Upper lobe of left lung (tissue), 6 donors: ENCODE measurements around the gene ITSN2. TPM values are rescaled to one million over a fixed set of nuclear protein-coding genes. Genes with fewer than 3 reads are reported as not detected.

Source experiments
- ATAC-seq, 2 donors: fragments of 200-7000 bp; cut with Tn5 transposase; one replicate each; pipeline ENCODE4 v1.9.1; 2022; ENCODE audit warnings: mild to moderate bottlenecking in 2 of 2, moderate library complexity in 2 of 2; ENCODE audit not compliant: low FRiP score in 2 of 2
- DNase-seq, 2 donors: peaks; one replicate each; pipeline ENCODE4 v3.0.0-alpha.2; 2019 to 2020
- H3K27ac ChIP-seq, 4 donors: fragments of 200-600 bp; sonication (generic); one replicate each; pipeline ENCODE4 v1.5.1; 2016 to 2019
- H3K27me3 ChIP-seq, 4 donors: fragments of 200-600 bp; sonication (generic); one replicate each; pipeline ENCODE4 v1.5.1; 2017 to 2019
- H3K36me3 ChIP-seq, 4 donors: fragments of 200-600 bp; sonication (generic); one replicate each; pipeline ENCODE4 v1.5.1; 2016 to 2019
- H3K4me1 ChIP-seq, 4 donors: fragments of 200-600 bp; sonication (generic); one replicate each; pipeline ENCODE4 v1.5.1; 2018 to 2019
- H3K4me3 ChIP-seq, 4 donors: fragments of 200-600 bp; sonication (generic); one replicate each; pipeline ENCODE4 v1.5.1; 2017 to 2019; ENCODE audit warnings: mild to moderate bottlenecking in 2 of 4, moderate library complexity in 1 of 4
- H3K9me3 ChIP-seq, 4 donors: fragments of 200-600 bp; sonication (generic); one replicate each; pipeline ENCODE4 v1.5.1; 2018 to 2019
- CTCF ChIP-seq, 6 experiments: fragments of 450-650 bp in 4 of 6; fragments of 200-600 bp in 2 of 6; sonication (generic) in 2 of 6; IDR thresholded peaks; one replicate each; pipeline ENCODE4 v1.5.1; 2016 to 2019; ENCODE audit warnings: antibody characterized with exemption in 6 of 6
- EP300 ChIP-seq, 4 donors: sonication (generic); formaldehyde crosslinking; IDR thresholded peaks; one replicate each; pipeline ENCODE4 v1.5.1; 2017; ENCODE audit warnings: antibody characterized with exemption in 4 of 4, control low read depth in 2 of 4
- POLR2A ChIP-seq, 4 donors: fragments of 450-650 bp; IDR thresholded peaks; one replicate each; pipeline ENCODE4 v1.5.1; 2016 to 2017; ENCODE audit warnings: antibody characterized with exemption in 4 of 4, mild to moderate bottlenecking in 2 of 4
- POLR2AphosphoS5 ChIP-seq, 2 donors: sonication (generic); formaldehyde crosslinking; IDR thresholded peaks; one replicate each; pipeline ENCODE4 v1.5.1; 2017; ENCODE audit warnings: antibody characterized with exemption in 2 of 2
- whole genome bisulfite sequencing, 2 donors: methylation state at CpG; one replicate each; pipeline ENCODE4 v1.1.5; 2017 to 2018; 5-methylcytosine and 5-hydroxymethylcytosine counted together
- total RNA-seq, 6 donors: library from RNA; depleted of rRNA in 4 of 6; stranded (reverse); fragments of >200 nt in 4 of 6; gene quantifications; one replicate each; pipeline versions ENCODE4 v1.1.0 to v1.2.1, GENCODE V29; 2016 to 2021
- donor health status: DM: no; HTN: no; CAD: no; lungs with moderate emphysema.
- donor health status: DM: no; HTN: yes; CAD: no; lungs with severe emphysema.

The ITSN2 gene
- total RNA-seq, 6 donors from 2014 or later = 73.4 to 119 (median 91.3) TPM

- Histone ChIP-seq H3K9me3 (no peaks in the 10 kb centered on the region), H3K27ac (no peak overlapping the region), H3K27me3 (no peaks in the 10 kb centered on the region), H3K4me1 (peaks cover 0 to 8% (median 0%) of the 10 kb centered on the region in 4 donors), H3K36me3 (peaks cover 3 to 73% (median 19%) of the 10 kb centered on the region in 4 donors), H3K4me3 (no peak overlapping the region)
- TF ChIP-seq POLR2A (IDR thresholded peaks at IDR 0.05) (no peak), POLR2AphosphoS5 (IDR thresholded peaks at IDR 0.05) (no peak), CTCF (IDR thresholded peaks at IDR 0.05) (no peak), EP300 (IDR thresholded peaks at IDR 0.05) (no peak)
- whole genome bisulfite sequencing, 2 donors = 94 to 97% methylated on average over 2 of the region's 2 CpGs
- ATAC-seq (no peak), DNase-seq (no peak)
These were observed 95.1 kb downstream of the ITSN2 start for GRCh38 chr2:24265212-24265611.

GRCh38 chr2:24262421-24262970 is 97.8 kb downstream of the ITSN2 start:
- 63 to 74% methylated on average over 1 of the region's 1 CpG for WGBS, 2 donors
- ATAC-seq = no peak
- peaks cover 4 to 77% (median 11%) of the 10 kb centered on the region in 4 donors for H3K36me3 ChIP-seq

GRCh38 chr2:24261441-24261840 is 98.9 kb downstream of the ITSN2 start:
- H3K36me3 ChIP-seq = peaks cover 4 to 77% (median 13%) of the 10 kb centered on the region in 4 donors

More at GRCh38 chr2:24262421-24262970, 97.8 kb downstream of the ITSN2 start:
- no peak overlapping the region for H3K27ac ChIP-seq
- TF ChIP-seq POLR2A (IDR thresholded peaks at IDR 0.05) (no peak), CTCF (IDR thresholded peaks at IDR 0.05) (no peak), POLR2AphosphoS5 (IDR thresholded peaks at IDR 0.05) (no peak), EP300 (IDR thresholded peaks at IDR 0.05) (no peak)
- H3K27me3 ChIP-seq = no peaks in the 10 kb centered on the region
- H3K4me1 ChIP-seq = no peaks in the 10 kb centered on the region
- no peak overlapping the region for H3K4me3 ChIP-seq
- DNase-seq = no peak
- H3K9me3 ChIP-seq = no peaks in the 10 kb centered on the region

GRCh38 chr2:24259316-24259715 is 101.0 kb downstream of the ITSN2 start:
- WGBS, 2 donors = 61 to 73% methylated on average over 2 of the region's 2 CpGs
- TF ChIP-seq EP300 (IDR thresholded peaks at IDR 0.05) = no peak
- TF ChIP-seq POLR2A (IDR thresholded peaks at IDR 0.05) = no peak
- TF ChIP-seq POLR2AphosphoS5 (IDR thresholded peaks at IDR 0.05) = no peak
- no peak for TF ChIP-seq CTCF (IDR thresholded peaks at IDR 0.05)
- peaks cover 4 to 74% (median 16%) of the 10 kb centered on the region in 4 donors for H3K36me3 ChIP-seq

More at GRCh38 chr2:24261441-24261840, 98.9 kb downstream of the ITSN2 start:
- Histone ChIP-seq H3K9me3 (no peaks in the 10 kb centered on the region), H3K4me3 (no peak overlapping the region), H3K27me3 (no peaks in the 10 kb centered on the region), H3K4me1 (no peaks in the 10 kb centered on the region), H3K27ac (no peak overlapping the region)
- ATAC-seq = no peak
- DNase-seq = no peak
- TF ChIP-seq CTCF (IDR thresholded peaks at IDR 0.05) = no peak
- TF ChIP-seq EP300 (IDR thresholded peaks at IDR 0.05) = no peak
- TF ChIP-seq POLR2A (IDR thresholded peaks at IDR 0.05) = no peak
- no peak for TF ChIP-seq POLR2AphosphoS5 (IDR thresholded peaks at IDR 0.05)
- 65 to 75% methylated on average over 3 of the region's 3 CpGs for WGBS, 2 donors

GRCh38 chr2:24258718-24259117 is 101.6 kb downstream of the ITSN2 start:
- DNase-seq = no peak
- no peak overlapping the region for H3K4me3 ChIP-seq
- no peaks in the 10 kb centered on the region for H3K4me1 ChIP-seq
- no peak for ATAC-seq
- TF ChIP-seq CTCF (IDR thresholded peaks at IDR 0.05) = no peak
- no peak for TF ChIP-seq EP300 (IDR thresholded peaks at IDR 0.05)
- TF ChIP-seq POLR2A (IDR thresholded peaks at IDR 0.05) = no peak
- TF ChIP-seq POLR2AphosphoS5 (IDR thresholded peaks at IDR 0.05) = no peak
- peaks cover 4 to 75% (median 19%) of the 10 kb centered on the region in 4 donors for H3K36me3 ChIP-seq
- no peaks in the 10 kb centered on the region for H3K27me3 ChIP-seq
- H3K9me3 ChIP-seq = no peaks in the 10 kb centered on the region
- H3K27ac ChIP-seq = no peak overlapping the region

More at GRCh38 chr2:24259316-24259715, 101.0 kb downstream of the ITSN2 start:
- no peak for ATAC-seq
- Histone ChIP-seq H3K4me3 (no peak overlapping the region), H3K9me3 (no peaks in the 10 kb centered on the region), H3K27me3 (no peaks in the 10 kb centered on the region), H3K27ac (no peak overlapping the region), H3K4me1 (no peaks in the 10 kb centered on the region)
- no peak for DNase-seq
